Heart left ventricle (tissue), 13 donors: ENCODE measurements around the gene GLO1.

Experiments
- POLR2A ChIP-seq, 2 donors: fragments of 450-650 bp; IDR thresholded peaks; one replicate each; pipeline ENCODE4 v1.6.1; 2017; ENCODE audit warnings: antibody characterized with exemption in 2 of 2, mild to moderate bottlenecking in 2 of 2, moderate library complexity in 2 of 2
- TF ChIP-seq, protein P1 (sequence below), 12 donors: fragments of 200-600 bp; sonication (generic) in 4 of 12; IDR thresholded peaks; one replicate each; pipeline versions ENCODE4 v1.5.0 to v1.8.0; 2018 to 2022; ENCODE audit warnings: antibody characterized with exemption in 12 of 12, mild to moderate bottlenecking in 5 of 12
- donor health status: ischemic (EF 13 %, LVEDD 7.1; RV severe dilation, severe dysfunction).
- donor health status: DM: no; HTN: yes; CAD: no.
- donor health status: DM: no; HTN: no; CAD: no.
- donor health status: ischemic (EF 25% LVEDD 6.9; RV normal size, moderate dysfunction).
- donor health status: ischemic (EF 25% LVEDD 5.7; RV mildly dilated, moderate dysfunction).
- donor health status: ischemic (EF 35%, LVEDD 5.7; RV mildly dilated, moderate dysfunction).
- donor health status: nonischemic (EF 11% LVEDD 7.7; RV severe dilation, severe dysfunction).
- donor health status: DM: yes; HTN: yes; CAD: no.
- donor health status: PGD.
- donor health status: ischemic (EF 29% LVEDD 5.4; RV normal size, mild dysfunction).
- donor health status: nonischemic (EF 23%, LVEDD 6.1; RV moderate dilation, normal function).

GRCh38 chr6:38679668-38680067 lies 23.3 kb downstream of the GLO1 start:
- TF ChIP-seq, protein P1, sequence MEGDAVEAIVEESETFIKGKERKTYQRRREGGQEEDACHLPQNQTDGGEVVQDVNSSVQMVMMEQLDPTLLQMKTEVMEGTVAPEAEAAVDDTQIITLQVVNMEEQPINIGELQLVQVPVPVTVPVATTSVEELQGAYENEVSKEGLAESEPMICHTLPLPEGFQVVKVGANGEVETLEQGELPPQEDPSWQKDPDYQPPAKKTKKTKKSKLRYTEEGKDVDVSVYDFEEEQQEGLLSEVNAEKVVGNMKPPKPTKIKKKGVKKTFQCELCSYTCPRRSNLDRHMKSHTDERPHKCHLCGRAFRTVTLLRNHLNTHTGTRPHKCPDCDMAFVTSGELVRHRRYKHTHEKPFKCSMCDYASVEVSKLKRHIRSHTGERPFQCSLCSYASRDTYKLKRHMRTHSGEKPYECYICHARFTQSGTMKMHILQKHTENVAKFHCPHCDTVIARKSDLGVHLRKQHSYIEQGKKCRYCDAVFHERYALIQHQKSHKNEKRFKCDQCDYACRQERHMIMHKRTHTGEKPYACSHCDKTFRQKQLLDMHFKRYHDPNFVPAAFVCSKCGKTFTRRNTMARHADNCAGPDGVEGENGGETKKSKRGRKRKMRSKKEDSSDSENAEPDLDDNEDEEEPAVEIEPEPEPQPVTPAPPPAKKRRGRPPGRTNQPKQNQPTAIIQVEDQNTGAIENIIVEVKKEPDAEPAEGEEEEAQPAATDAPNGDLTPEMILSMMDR (IDR thresholded peaks at IDR 0.05), result no peak
- TF ChIP-seq POLR2A (IDR thresholded peaks at IDR 0.05), result no peak
